HepG2 (cell line): Measurements from ENCODE around the gene TPO. TPM values are rescaled to one million over a fixed set of nuclear protein-coding genes. Genes with fewer than 3 reads are reported as not detected.

Source experiments
- ATAC-seq: fragments of 200-7000 bp; cut with Tn5 transposase; 3 replicates; pipeline ENCODE4 v1.9.1; 2020; ENCODE audit warnings: mild to moderate bottlenecking, moderate library complexity
- BruUV-seq: library from RNA; stranded (reverse); fragments of 400-500 nt; replicated peaks from 2 replicates; lab custom pipeline; 2021; lab: Mats Ljungman, UMichigan
- CTCF ChIA-PET: fragments of 300-600 bp; formaldehyde crosslinking; extraction: SDS; loops from one replicate; lab custom pipeline; 2021; ENCODE audit warnings: low total read pairs, inconsistent platforms, low intra/inter-chr PET ratio; lab: Yijun Ruan, JAX
- POLR2A ChIA-PET: fragments of 350-600 bp; sonication (Branson Sonifier 250); formaldehyde crosslinking; loops from one replicate; lab custom pipeline; 2020; ENCODE audit warnings: antibody characterized with exemption, inconsistent platforms; lab: Yijun Ruan, JAX
- DNase-seq: peaks from one replicate; pipeline ENCODE4 v3.0.0-alpha.2; 2015; ENCODE audit warnings: low spot score
- FAIRE-seq: peaks from 3 replicates; lab custom pipeline; 2011; peaks lifted over from hg19 to GRCh38; lab: Jason Lieb, UNC
- H2AFZ ChIP-seq: one replicate; pipeline ENCODE4 v1.6.1; 2011; ENCODE audit warnings: low read length, inconsistent platforms
- H3K27ac ChIP-seq: fragments of 300-600 bp; 3 replicates; pipeline ENCODE4 v1.8.0; 2011; ENCODE audit warnings: mixed run types, mild to moderate bottlenecking, mixed read lengths, low read length, inconsistent platforms; ENCODE audit not compliant: insufficient read depth; ENCODE audit errors: extremely low read length
- H3K27me3 ChIP-seq, 2 experiments: fragments of 200-600 bp in 1 of 2; 2 replicates in 1 of 2; 3 replicates in 1 of 2; pipeline versions ENCODE4 v1.6.0 to v1.8.0; 2011; ENCODE audit warnings: low read length in 2 of 2, mild to moderate bottlenecking in 2 of 2, moderate library complexity in 2 of 2, inconsistent platforms in 1 of 2; ENCODE audit not compliant: insufficient read depth in 2 of 2, control insufficient read depth in 1 of 2
- H3K36me3 ChIP-seq, 2 experiments: fragments of 200-600 bp in 1 of 2; replicated peaks in 1 of 2; 2 replicates in 1 of 2; 3 replicates in 1 of 2; pipeline versions ENCODE4 v1.5.1 to v1.8.0; 2011; ENCODE audit warnings: low read length in 2 of 2, inconsistent platforms in 1 of 2; ENCODE audit not compliant: insufficient read depth in 2 of 2, control insufficient read depth in 1 of 2
- H3K4me1 ChIP-seq: 2 replicates; pipeline ENCODE4 v1.5.1; 2012; ENCODE audit warnings: low read length, inconsistent platforms; ENCODE audit not compliant: insufficient read depth
- H3K4me2 ChIP-seq: 2 replicates; pipeline ENCODE4 v1.6.0; 2011; ENCODE audit warnings: low read depth, low read length, inconsistent platforms
- H3K4me3 ChIP-seq, 3 experiments: fragments of 200-600 bp in 1 of 3; sonication (generic), shearing (Covaris generic) in 1 of 3; replicated peaks in 1 of 3; 2 replicates each; pipeline ENCODE4 v1.5.1; 2011 to 2016; ENCODE audit warnings: low read length in 3 of 3, inconsistent platforms in 2 of 3, low read depth in 2 of 3, mild to moderate bottlenecking in 2 of 3, control low read depth in 1 of 3, mixed read lengths in 1 of 3; ENCODE audit not compliant: insufficient read depth in 1 of 3
- H3K79me2 ChIP-seq: one replicate; pipeline ENCODE4 v1.6.1; 2011; ENCODE audit warnings: low read length, inconsistent platforms; ENCODE audit not compliant: insufficient read depth
- H3K9ac ChIP-seq: 2 replicates; pipeline ENCODE4 v1.6.0; 2011; ENCODE audit warnings: mild to moderate bottlenecking, low read depth, low read length, inconsistent platforms; ENCODE audit not compliant: insufficient read depth
- H3K9me3 ChIP-seq: 2 replicates; pipeline ENCODE4 v1.5.1; 2012; ENCODE audit warnings: mild to moderate bottlenecking, low read length
- H4K20me1 ChIP-seq: 2 replicates; pipeline ENCODE4 v1.6.0; 2011; ENCODE audit warnings: inconsistent platforms, mild to moderate bottlenecking, low read length, moderate library complexity; ENCODE audit not compliant: insufficient read depth
- CBFB ChIP-seq: sonication (generic); formaldehyde crosslinking; IDR thresholded peaks from 2 replicates; pipeline ENCODE4 v1.4.0; 2020; ENCODE audit warnings: missing genetic modification reagents
- EEA1 ChIP-seq: sonication (generic); formaldehyde crosslinking; IDR thresholded peaks from 2 replicates; pipeline ENCODE4 v1.5.1; 2020; ENCODE audit warnings: mild to moderate bottlenecking, missing genetic modification reagents, borderline replicate concordance
- HDAC2 ChIP-seq: sonication (generic); formaldehyde crosslinking; IDR thresholded peaks from 2 replicates; pipeline ENCODE4 v1.4.0; 2020; ENCODE audit warnings: missing genetic modification reagents
- IRX3 ChIP-seq: sonication (generic); formaldehyde crosslinking; IDR thresholded peaks from 2 replicates; pipeline ENCODE4 v1.8.1; 2023; ENCODE audit warnings: mild to moderate bottlenecking, low read depth, missing genetic modification reagents, borderline replicate concordance
- NFE2L2 ChIP-seq: fragments of 150-350 bp; IDR thresholded peaks from 2 replicates; pipeline ENCODE4 v1.6.1; 2014; ENCODE audit warnings: low read length
- PITX1 ChIP-seq: sonication (generic); formaldehyde crosslinking; IDR thresholded peaks from 2 replicates; pipeline ENCODE4 v1.5.1; 2020; ENCODE audit warnings: mild to moderate bottlenecking, missing genetic modification reagents
- SIX4 ChIP-seq: sonication (generic); formaldehyde crosslinking; IDR thresholded peaks from 2 replicates; pipeline ENCODE4 v1.4.0; 2020; ENCODE audit warnings: missing genetic modification reagents
- ZNF263 ChIP-seq: sonication (generic); formaldehyde crosslinking; IDR thresholded peaks from 2 replicates; pipeline ENCODE4 v1.4.0; 2020; ENCODE audit warnings: missing genetic modification reagents
- whole genome bisulfite sequencing: methylation state at CpG from one replicate; pipeline ENCODE4 v1.1.6; 2017; ENCODE audit warnings: low lambda C conversion rate; 5-methylcytosine and 5-hydroxymethylcytosine counted together
- in situ Hi-C: cut with HindIII; loops from 2 replicates; pipeline ENCODE4 v1.10.0; 2017; ENCODE audit warnings: low pct_unique_long_range_greater_than_20kb; ENCODE audit not compliant: extremely low pct_ligation_motif_present
- intact Hi-C: fragments of 100-400 bp; cut with micrococcal nuclease; formaldehyde crosslinking; loops from one replicate; pipeline ENCODE4 v1.10.0; 2022; ENCODE audit not compliant: unreplicated experiment
- polyA plus RNA-seq, 8 experiments: library from polyadenylated mRNA; depleted of rRNA in 3 of 8; stranded (reverse) in 7 of 8; unstranded in 1 of 8; fragments of >200 nt; fragmentation: Illumina TruSeq in 4 of 8; extraction: Trizol in 4 of 8; gene quantifications; 2 replicates each; pipeline versions ENCODE4 v1.2.1 to v1.2.3, GENCODE V29; 2011 to 2016; ENCODE audit warnings: low read depth in 4 of 8, missing spikeins in 1 of 8, mixed read lengths in 1 of 8; ENCODE audit not compliant: insufficient read depth in 1 of 8
- total RNA-seq, 5 experiments: library from RNA; depleted of rRNA; stranded (reverse); fragments of >200 nt; fragmentation: Illumina TruSeq; extraction: Trizol; gene quantifications; 2 replicates each; pipeline ENCODE4 v1.2.3, GENCODE V29; 2016; ENCODE audit warnings: low read depth in 1 of 5
- TF ChIP-seq, protein P1 (sequence below), 2 experiments: sonication (generic) in 1 of 2; formaldehyde crosslinking in 1 of 2; IDR thresholded peaks; 2 replicates each; pipeline versions ENCODE4 v1.4.0 to v1.6.1; 2018 to 2020; ENCODE audit warnings: missing genetic modification reagents in 2 of 2, borderline replicate concordance in 1 of 2, low read depth in 1 of 2, mild to moderate bottlenecking in 1 of 2, missing biosample characterization in 1 of 2

The TPO gene
- total and polyA plus RNA-seq, 2 of the 13 experiments (the other 11 are each of a cell fraction or from before 2014, with no cell fraction given) = not detected

DNA sequence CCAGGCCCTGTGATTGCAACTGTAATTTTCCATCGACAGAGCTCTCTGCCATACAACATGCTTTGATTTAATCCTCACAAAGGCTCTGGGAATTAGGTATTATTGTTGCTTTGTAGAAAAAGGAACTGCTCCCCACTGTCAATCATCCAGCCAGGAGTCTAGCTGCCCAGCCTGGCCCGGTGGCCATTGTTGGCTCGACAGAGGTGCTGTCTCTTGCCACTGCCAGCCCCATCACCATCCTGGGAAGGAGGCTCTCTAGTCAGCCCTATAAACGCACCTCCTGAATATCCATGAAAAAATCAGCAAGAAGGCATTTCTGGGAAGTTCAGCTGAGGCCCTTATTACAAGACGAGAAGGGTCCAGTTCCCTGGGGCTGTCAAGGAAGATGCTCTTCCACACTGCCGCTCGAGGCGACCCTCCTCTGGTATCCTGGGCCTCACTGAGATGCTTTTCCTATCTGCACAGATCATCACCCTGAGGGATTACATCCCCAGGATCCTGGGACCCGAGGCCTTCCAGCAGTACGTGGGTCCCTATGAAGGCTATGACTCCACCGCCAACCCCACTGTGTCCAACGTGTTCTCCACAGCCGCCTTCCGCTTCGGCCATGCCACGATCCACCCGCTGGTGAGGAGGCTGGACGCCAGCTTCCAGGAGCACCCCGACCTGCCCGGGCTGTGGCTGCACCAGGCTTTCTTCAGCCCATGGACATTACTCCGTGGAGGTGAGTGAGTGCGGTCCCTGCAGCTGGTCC is 71.0 kb downstream of the TPO start:
- H3K79me2 ChIP-seq = no peaks in the 10 kb centered on the region
- H3K9ac ChIP-seq = no peak overlapping the region
- H4K20me1 ChIP-seq = no peaks in the 10 kb centered on the region
- TF ChIP-seq, protein P1, sequence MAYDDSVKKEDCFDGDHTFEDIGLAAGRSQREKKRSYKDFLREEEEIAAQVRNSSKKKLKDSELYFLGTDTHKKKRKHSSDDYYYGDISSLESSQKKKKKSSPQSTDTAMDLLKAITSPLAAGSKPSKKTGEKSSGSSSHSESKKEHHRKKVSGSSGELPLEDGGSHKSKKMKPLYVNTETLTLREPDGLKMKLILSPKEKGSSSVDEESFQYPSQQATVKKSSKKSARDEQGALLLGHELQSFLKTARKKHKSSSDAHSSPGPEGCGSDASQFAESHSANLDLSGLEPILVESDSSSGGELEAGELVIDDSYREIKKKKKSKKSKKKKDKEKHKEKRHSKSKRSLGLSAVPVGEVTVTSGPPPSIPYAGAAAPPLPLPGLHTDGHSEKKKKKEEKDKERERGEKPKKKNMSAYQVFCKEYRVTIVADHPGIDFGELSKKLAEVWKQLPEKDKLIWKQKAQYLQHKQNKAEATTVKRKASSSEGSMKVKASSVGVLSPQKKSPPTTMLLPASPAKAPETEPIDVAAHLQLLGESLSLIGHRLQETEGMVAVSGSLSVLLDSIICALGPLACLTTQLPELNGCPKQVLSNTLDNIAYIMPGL (CRISPR knock-in tag; IDR thresholded peaks at IDR 0.05; ENCODE audit: borderline replicate concordance in 1 of 2, low read depth in 1 of 2) = no peak
- no peak for TF ChIP-seq SIX4
- no peak for TF ChIP-seq ZNF263 (CRISPR knock-in tag)
- TF ChIP-seq PITX1 (CRISPR knock-in tag) = no peak
- TF ChIP-seq NFE2L2 = no peak
- no peak for TF ChIP-seq HDAC2 (CRISPR knock-in tag)
- TF ChIP-seq CBFB (CRISPR knock-in tag) = no peak
- no peak for TF ChIP-seq EEA1 (CRISPR knock-in tag)
- TF ChIP-seq IRX3 (CRISPR knock-in tag) = no peak
- FAIRE-seq (no peak), ATAC-seq (no peak), DNase-seq (no peak)
- no peaks in the 10 kb centered on the region for H3K9me3 ChIP-seq
- no peak overlapping the region for H3K27ac ChIP-seq
- H3K4me1 ChIP-seq = no peaks in the 10 kb centered on the region
- no peak overlapping the region for H3K4me2 ChIP-seq
- CTCF ChIA-PET = no interaction called here
- BruUV-seq = no TSS peak
- H3K4me3 ChIP-seq = no peak overlapping the region
- POLR2A ChIA-PET = no interaction called here
- 43% methylated on average over 17 of the region's 22 CpGs for WGBS
- intact Hi-C loops = no loop called here
- H3K27me3 ChIP-seq = peaks cover 5 to 45% of the 10 kb centered on the region in 2 experiments; a peak in 3 of 5 replicates
- H2AFZ ChIP-seq = no peak overlapping the region
- in situ Hi-C loops = no loop called here
- no peaks in the 10 kb centered on the region for H3K36me3 ChIP-seq
